ENCODE results near the gene PRCC.
A peak's percentile ranks its signal among the peaks of the same experiment; 100 is the strongest.

PRCC gene, protein sequence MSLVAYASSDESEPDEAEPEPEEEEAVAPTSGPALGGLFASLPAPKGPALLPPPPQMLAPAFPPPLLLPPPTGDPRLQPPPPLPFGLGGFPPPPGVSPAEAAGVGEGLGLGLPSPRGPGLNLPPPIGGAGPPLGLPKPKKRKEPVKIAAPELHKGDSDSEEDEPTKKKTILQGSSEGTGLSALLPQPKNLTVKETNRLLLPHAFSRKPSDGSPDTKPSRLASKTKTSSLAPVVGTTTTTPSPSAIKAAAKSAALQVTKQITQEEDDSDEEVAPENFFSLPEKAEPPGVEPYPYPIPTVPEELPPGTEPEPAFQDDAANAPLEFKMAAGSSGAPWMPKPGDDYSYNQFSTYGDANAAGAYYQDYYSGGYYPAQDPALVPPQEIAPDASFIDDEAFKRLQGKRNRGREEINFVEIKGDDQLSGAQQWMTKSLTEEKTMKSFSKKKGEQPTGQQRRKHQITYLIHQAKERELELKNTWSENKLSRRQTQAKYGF

DNA sequence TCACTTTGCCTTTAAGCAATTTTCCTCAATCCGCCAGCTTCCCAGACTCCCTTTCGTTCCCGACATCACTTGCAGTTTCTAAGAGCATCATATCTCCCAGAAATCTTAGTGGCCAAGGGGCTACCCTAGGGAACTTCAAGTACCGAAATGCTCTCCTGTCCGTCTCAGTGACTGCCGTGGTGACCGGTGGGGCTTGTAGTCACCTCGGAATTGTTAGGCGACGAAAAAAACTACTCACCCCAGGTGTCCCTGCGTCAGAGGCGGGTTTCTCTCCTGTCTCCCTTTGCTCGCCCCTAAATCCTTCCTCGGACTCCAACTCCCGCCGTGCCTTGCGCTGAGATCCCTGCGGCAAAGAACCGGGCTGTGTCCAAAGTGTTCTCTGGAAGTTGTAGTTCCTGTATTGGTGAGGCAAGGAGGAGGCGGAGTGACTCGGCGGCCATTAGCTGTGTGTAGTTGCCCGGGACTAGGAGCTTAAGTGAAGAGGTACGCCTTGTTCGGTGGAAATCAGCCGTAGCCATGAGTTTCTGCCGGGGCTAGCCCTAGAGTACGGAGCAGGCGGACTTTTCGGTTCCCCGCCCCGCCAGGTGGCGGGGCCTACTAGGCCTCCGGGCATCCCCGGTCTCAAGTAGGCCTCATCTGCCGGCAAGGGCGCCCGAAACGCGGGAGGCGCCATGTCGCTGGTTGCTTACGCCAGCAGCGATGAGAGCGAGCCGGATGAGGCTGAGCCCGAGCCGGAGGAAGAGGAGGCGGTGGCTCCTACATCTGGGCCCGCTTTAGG lies at the start of gene PRCC:
TSS of gene PRCC (plus strand) at position 435 of the 778 bp plus-strand sequence. CDS start at position 672, 237 bp downstream.
- DNase-seq = peak; percentile 99

GRCh38 chr1:156721131-156721530 lies 46.2 kb upstream of the PRCC start:
- no peak for DNase-seq

DNA sequence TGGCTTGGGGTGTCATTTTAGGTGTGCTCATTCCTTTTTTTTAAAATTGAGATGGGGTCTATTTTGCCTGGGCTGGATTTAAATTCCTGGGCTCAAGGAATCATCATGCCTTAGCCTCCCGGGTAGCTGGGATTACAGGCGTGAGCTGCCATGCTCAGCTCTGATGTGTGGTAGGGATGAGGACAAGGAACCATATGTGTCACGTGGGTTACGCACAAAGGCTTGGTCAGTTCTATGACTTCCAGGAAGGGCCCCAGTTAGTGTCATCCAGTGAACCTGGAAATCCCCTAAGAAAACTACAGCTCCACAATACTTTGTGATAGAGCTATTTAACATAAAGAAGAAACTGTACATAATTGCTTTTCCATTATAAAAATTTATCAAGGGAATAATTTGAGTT lies 45.8 kb upstream of the PRCC start:
- no peak for DNase-seq

GRCh38 chr1:156725683-156726280 lies 41.6 kb upstream of the PRCC start:
- DNase-seq = peak; percentile 85

GRCh38 chr1:156726549-156727226 lies 40.6 kb upstream of the PRCC start:
- peak; percentile 17 for DNase-seq

- DNase-seq = no peak
Observed at GRCh38 chr1:156727492-156727891, 39.8 kb upstream of the PRCC start.

DNA sequence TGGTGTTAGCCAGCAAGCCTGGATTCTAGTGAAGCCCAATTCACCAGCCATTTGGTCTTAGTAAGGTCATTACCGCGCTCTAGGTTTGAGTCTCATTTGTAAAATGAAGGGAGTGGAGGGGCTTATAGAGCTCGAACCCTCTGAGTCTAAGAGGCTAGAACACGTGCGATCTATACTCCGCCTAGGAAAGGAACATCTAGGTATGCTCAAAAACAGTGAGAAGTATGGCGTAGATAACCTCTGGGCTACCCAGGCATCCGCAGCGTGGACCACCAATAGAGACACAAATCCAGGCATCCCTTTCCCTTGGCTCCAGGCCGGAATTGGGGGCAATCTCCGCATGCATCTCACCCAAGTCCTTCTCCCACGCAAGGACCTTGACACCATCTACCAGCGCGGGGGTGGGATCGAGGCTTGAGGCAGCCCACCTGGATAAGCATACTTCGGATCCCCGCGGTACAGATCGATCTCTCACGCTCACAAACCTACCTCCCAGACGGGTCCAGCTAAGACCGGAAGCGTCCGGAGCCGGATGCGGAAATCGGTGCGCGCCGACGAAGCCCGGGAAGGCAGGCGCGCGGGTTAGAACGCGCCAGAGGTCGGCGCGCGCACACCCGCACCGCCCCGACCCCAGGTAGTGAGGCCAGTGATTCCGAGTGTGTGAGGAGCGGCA lies 39.3 kb upstream of the PRCC start, which contains the start of gene METTL25B:
TSS of gene METTL25B (plus strand) at position 544 of the 673 bp plus-strand sequence. CDS start 636 bp downstream, outside the sequence.
- peak; percentile 84 for DNase-seq

DNA sequence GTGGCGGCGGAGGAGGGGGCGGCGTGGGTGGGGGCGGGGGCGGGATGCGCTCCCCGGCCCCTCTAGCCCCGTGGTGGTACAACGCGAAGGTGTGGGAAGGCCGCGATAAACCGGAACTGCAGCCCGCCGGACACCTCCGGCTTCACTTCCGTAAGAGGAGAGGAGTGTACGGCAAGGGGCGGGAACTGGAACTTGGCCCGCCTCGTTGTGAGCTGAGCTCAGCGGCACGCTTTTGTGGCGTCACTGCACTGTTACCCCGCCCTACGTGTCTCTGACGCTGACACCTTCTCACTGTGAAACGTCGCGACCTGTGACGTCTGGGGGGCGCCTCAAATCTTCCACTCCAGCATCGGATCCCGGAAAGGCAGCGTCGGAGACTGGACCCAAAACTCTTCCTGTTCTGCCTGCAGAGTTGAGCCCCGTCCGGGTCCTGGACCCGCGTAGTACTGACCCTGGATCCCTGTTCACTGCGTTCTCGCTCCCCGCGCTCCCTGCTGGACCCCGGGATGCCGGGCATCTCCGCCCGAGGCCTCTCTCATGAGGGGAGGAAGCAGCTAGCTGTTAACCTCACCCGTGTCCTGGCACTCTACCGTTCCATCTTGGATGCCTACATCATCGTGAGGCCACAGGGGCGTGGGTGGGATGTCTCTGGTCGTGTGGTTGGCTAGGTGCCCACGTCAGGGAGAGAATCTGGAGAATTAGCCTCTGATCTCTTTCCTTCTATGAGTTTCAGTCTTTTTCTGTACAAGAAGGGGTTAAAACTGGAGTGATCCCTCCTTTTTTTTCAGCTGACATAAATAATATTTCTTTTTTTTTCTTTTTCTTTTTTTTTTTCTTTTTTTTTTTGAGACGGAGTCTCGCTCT lies 38.5 kb upstream of the PRCC start, which contains the start of gene ISG20L2:
TSS of gene ISG20L2 (minus strand) at position 168 of the 864 bp plus-strand sequence. CDS start 1,114 bp downstream, outside the sequence.
- DNase-seq = peak; percentile 97

GRCh38 chr1:156733989-156734584 lies 33.2 kb upstream of the PRCC start:
- no peak for DNase-seq

GRCh38 chr1:156738407-156738806 lies 28.9 kb upstream of the PRCC start:
- no peak for DNase-seq

DNA sequence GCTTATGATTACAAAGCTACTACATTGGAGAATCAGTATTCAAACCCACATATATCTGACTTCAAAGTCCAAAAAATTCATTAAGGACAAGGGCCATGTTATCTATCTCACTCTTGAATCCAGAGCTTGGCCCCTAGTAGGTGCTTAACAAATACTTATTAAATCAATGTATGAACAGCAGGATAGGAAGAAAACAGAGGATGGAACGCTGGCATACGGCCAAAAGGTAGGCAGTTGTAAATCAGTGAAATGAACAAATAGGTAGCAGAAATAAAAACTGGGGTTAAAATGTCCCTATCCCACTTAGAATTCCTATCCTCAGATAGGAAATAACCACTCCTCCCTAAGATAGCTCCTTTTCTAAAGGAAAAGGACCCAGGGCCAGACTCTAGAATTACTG lies 28.4 kb upstream of the PRCC start:
- no peak for DNase-seq

DNA sequence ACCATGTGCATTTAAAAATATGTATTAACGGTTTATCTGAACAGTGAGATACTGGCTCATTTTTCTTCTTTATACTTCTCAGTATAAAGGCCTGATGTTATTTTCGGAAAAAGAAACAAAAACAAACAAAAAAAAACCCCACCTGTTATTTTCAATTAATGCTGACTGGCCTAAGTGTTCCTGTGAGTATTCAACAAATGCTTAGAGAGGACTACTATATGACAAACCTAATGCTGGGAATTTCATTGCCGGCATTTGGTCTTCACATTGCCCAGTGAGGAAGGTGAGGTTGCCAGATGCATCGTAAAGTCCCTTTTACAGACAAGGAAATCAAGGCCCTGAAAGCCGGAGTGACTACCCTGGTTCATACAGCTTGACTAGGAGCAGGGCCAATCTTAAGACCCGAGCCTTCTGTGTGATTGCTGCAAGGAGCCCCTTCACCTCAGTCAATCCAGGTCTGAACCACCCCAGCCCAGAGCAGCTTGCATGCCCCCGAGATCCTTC lies 27.0 kb upstream of the PRCC start:
- no peak for DNase-seq

DNA sequence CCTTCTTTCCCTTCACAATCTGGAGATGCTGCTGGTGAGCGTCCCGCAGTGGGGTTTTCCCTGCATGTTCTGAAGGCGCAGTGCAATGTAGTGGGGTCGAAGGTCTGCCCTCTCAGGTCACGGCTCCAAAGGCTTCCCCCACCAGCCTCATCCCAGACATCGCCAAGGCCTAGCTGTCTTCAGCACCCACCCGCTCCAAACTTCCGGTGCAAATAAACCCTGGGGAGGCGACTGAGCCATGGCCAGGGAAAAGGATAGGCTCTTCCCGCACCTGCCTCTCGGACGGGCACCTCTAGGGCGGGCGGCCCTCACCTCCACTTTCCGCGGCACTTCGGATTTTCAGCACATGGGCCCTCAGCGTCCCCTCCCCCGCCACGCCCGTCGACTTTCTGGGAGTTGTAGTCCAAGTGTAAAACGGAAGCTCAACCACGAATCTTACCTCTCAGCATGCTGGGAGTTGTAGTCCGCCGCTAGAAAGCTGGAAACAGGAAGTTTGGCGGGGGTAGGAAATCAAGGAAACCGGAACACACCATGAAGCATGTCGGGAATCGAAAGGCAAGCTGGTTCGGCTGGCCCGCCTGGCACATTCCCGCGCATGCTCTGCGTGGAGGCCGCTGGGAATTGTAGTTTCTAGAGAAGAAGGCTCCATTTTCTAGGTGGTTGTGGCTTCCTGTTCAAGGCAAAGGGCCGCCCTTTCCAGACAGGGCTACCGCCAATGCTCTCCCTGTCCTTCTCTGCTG lies 26.4 kb upstream of the PRCC start, which contains the start of gene MRPL24:
TSS of gene MRPL24 (minus strand) at position 348 of the 740 bp plus-strand sequence. CDS start 2,384 bp downstream, outside the sequence.
- peak; percentile 99 for DNase-seq

DNA sequence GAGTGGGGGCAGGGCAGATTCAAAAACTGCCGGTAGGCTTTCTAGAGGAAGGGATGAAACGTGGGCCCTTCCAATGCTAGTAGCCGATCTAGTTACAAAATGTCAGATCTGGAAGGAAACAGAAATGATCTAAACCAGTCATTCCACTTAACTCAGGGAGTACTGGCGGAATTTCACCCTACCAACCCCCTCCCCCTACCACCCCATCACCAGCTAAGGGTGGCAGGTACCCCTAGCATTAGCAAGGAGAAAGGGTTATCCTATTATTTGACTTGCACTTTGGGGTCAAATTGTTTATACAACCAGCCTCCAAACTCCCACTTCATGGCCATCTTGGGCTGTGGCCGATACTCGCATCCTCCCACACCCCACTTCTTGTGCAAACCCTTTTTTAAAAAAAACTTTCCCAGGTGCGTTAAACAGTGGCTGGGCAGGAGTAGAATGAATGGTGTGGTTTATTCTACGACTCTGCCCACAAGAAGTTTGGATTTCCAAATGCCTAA lies 25.8 kb upstream of the PRCC start:
- no peak for DNase-seq

DNA sequence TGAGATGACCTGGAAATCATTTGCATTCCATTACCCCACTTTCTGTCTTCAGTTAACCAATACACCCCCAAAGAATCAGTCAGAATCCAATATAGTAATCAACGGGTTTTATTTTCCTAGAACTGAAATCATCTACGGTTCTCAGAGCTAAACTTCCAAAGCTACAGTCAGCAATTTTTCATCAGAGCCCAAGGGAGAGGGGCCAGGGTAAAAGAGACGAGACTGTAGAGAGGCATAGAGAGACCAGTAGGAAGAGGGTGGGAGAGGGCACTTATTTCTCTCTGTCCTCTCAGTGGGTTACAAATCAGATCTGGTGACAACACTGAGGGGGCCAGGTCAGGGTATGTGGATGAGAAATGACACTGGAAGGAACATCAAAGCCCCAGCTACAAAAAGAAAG lies 25.3 kb upstream of the PRCC start:
- DNase-seq = no peak

DNA sequence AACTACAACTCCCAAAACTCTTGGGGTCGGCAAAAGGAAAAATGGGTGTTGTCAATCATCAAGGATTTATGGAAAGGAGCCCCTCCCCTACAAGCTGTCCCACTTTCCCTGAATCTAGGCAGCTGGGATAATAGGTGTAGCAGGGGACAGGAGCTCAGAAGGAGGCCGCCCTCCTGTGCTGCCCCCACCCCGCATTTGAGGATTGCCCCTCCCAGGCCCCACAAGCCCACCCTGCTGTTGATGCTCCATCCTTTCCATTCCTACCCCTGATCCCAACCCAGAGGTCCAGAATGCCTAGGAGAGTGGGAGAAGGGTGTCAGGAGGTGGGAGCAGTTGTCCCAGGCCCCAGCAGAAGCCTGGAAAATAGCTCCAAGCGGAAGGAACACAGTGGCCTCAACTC lies 24.5 kb upstream of the PRCC start:
- DNase-seq = no peak

GRCh38 chr1:156743367-156744302 lies 23.7 kb upstream of the PRCC start:
- no peak for DNase-seq

GRCh38 chr1:156744344-156744743 lies 23.0 kb upstream of the PRCC start:
- no peak for DNase-seq
